ENCODE measurements around the gene EFEMP1.

Gene EFEMP1

GRCh38 chr2:55887901-55888624 is 35.5 kb downstream of the EFEMP1 start:
- no peaks in the 10 kb centered on the region for H3K27me3 ChIP-seq (ENCODE audit: insufficient read depth, poor library complexity, severe bottlenecking)
- TF ChIP-seq POLR2AphosphoS5 (IDR thresholded peaks at IDR 0.05; ENCODE audit: low read depth) (no peak), REST (IDR thresholded peaks at IDR 0.05; ENCODE audit: insufficient replicate concordance, low read depth) (no peak)
- no peak overlapping the region for H3K27ac ChIP-seq (replicated peaks)
- H3K4me3 ChIP-seq (replicated peaks; ENCODE audit: insufficient read depth, low read length) = no peak overlapping the region
- DNase-seq (ENCODE audit: low read depth in 1 of 2, low spot score in 1 of 2) = no peak

GRCh38 chr2:55887351-55887750 is 36.2 kb downstream of the EFEMP1 start:
- H3K4me3 ChIP-seq (replicated peaks; ENCODE audit: insufficient read depth, low read length) = no peak overlapping the region
- TF ChIP-seq CTCF (IDR thresholded peaks at IDR 0.05; ENCODE audit: insufficient read depth, low read length) (no peak), REST (IDR thresholded peaks at IDR 0.05; ENCODE audit: insufficient replicate concordance, low read depth) (no peak), POLR2AphosphoS5 (IDR thresholded peaks at IDR 0.05; ENCODE audit: low read depth) (no peak), GABPA (IDR thresholded peaks at IDR 0.05; ENCODE audit: low read depth) (no peak), SPI1 (IDR thresholded peaks at IDR 0.05; ENCODE audit: borderline replicate concordance, low read depth) (no peak)
- no peaks in the 10 kb centered on the region for H3K27me3 ChIP-seq (ENCODE audit: insufficient read depth, poor library complexity, severe bottlenecking)
- no peak overlapping the region for H3K27ac ChIP-seq (replicated peaks)
- DNase-seq (ENCODE audit: low read depth in 1 of 2, low spot score in 1 of 2) = no peak

GRCh38 chr2:55885944-55886281 is 37.7 kb downstream of the EFEMP1 start:
- H3K27me3 ChIP-seq (ENCODE audit: insufficient read depth, poor library complexity, severe bottlenecking) = no peaks in the 10 kb centered on the region
- no peak overlapping the region for H3K27ac ChIP-seq (replicated peaks)
- TF ChIP-seq CTCF (IDR thresholded peaks at IDR 0.05; ENCODE audit: insufficient read depth, low read length) (no peak), POLR2AphosphoS5 (IDR thresholded peaks at IDR 0.05; ENCODE audit: low read depth) (no peak), SPI1 (IDR thresholded peaks at IDR 0.05; ENCODE audit: borderline replicate concordance, low read depth) (no peak), REST (IDR thresholded peaks at IDR 0.05; ENCODE audit: insufficient replicate concordance, low read depth) (no peak), GABPA (IDR thresholded peaks at IDR 0.05; ENCODE audit: low read depth) (no peak)
- no peak overlapping the region for H3K4me3 ChIP-seq (replicated peaks; ENCODE audit: insufficient read depth, low read length)
- no peak for DNase-seq (ENCODE audit: low read depth in 1 of 2, low spot score in 1 of 2)

Data from HL-60 (cell line).